Activated CD8-positive, alpha-beta T cell treated with anti-CD3 and anti-CD28 coated beads for 36 hours (primary cell): ENCODE results near the gene CMTR2. TPM values are rescaled to one million over a fixed set of nuclear protein-coding genes. Genes with fewer than 3 reads are reported as not detected.
A peak's percentile ranks its signal among the peaks of the same experiment; 100 is the strongest.

ENCODE experiments used
- ATAC-seq: fragments of 200-7000 bp; cut with Tn5 transposase; one replicate; pipeline ENCODE4 v1.10.0; 2021; ENCODE audit warnings: mild to moderate bottlenecking, moderate library complexity
- CTCF ChIA-PET: fragments of 350-600 bp; sonication (Branson Sonifier 250); formaldehyde crosslinking; loops from one replicate; lab custom pipeline; 2021; ENCODE audit warnings: antibody characterized with exemption; lab: Charles Lee
- POLR2A ChIA-PET: fragments of 350-600 bp; sonication (Branson Sonifier 250); formaldehyde crosslinking; loops from one replicate; lab custom pipeline; 2021; ENCODE audit warnings: antibody characterized with exemption; lab: Charles Lee
- DNase-seq: peaks from one replicate; pipeline ENCODE4 v3.0.0-alpha.2; 2020
- H3K27ac Mint-ChIP-seq: one replicate; pipeline ENCODE4 v1.8.0; 2021; ENCODE audit warnings: mild to moderate bottlenecking, mixed read lengths
- H3K27me3 Mint-ChIP-seq: one replicate; pipeline ENCODE4 v1.8.0; 2021; ENCODE audit warnings: mixed read lengths
- H3K36me3 Mint-ChIP-seq: one replicate; pipeline ENCODE4 v1.8.0; 2021; ENCODE audit warnings: low read depth, mixed read lengths
- H3K4me1 Mint-ChIP-seq: one replicate; pipeline ENCODE4 v1.8.0; 2021; ENCODE audit warnings: low read depth, mixed read lengths
- H3K4me3 Mint-ChIP-seq: one replicate; pipeline ENCODE4 v1.8.0; 2021; ENCODE audit warnings: mild to moderate bottlenecking, moderate library complexity, mixed read lengths
- H3K9me3 Mint-ChIP-seq: one replicate; pipeline ENCODE4 v1.8.0; 2021; ENCODE audit warnings: mixed read lengths
- intact Hi-C: fragments of 100-400 bp; cut with micrococcal nuclease; formaldehyde crosslinking; loops from one replicate; pipeline ENCODE4 v1.10.0; 2022
- total RNA-seq, 2 experiments: library from RNA; stranded (reverse); gene quantifications; one replicate each; pipeline ENCODE4 v1.2.3, GENCODE V29; 2021
- TF ChIP-seq, protein P1 (sequence below): fragments of 200-600 bp; IDR thresholded peaks from one replicate; pipeline ENCODE4 v1.8.0; 2022; ENCODE audit warnings: antibody characterized with exemption, mild to moderate bottlenecking

CMTR2 gene
- total RNA-seq, 2 experiments from 2014 or later = 16.6 to 19.3 TPM

GRCh38 chr16:71258372-71258771 lies 30.8 kb downstream of the CMTR2 start:
- TF ChIP-seq, protein P1, sequence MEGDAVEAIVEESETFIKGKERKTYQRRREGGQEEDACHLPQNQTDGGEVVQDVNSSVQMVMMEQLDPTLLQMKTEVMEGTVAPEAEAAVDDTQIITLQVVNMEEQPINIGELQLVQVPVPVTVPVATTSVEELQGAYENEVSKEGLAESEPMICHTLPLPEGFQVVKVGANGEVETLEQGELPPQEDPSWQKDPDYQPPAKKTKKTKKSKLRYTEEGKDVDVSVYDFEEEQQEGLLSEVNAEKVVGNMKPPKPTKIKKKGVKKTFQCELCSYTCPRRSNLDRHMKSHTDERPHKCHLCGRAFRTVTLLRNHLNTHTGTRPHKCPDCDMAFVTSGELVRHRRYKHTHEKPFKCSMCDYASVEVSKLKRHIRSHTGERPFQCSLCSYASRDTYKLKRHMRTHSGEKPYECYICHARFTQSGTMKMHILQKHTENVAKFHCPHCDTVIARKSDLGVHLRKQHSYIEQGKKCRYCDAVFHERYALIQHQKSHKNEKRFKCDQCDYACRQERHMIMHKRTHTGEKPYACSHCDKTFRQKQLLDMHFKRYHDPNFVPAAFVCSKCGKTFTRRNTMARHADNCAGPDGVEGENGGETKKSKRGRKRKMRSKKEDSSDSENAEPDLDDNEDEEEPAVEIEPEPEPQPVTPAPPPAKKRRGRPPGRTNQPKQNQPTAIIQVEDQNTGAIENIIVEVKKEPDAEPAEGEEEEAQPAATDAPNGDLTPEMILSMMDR = no peak
- no peaks in the 10 kb centered on the region for H3K9me3 Mint-ChIP-seq
- H3K4me3 Mint-ChIP-seq = no peak overlapping the region
- H3K27ac Mint-ChIP-seq = no peak overlapping the region
- peaks cover 7% of the 10 kb centered on the region for H3K4me1 Mint-ChIP-seq
- H3K27me3 Mint-ChIP-seq = peaks cover 26% of the 10 kb centered on the region
- ChIA-PET POLR2A (no interaction called here), CTCF (interaction anchor here (0.9 kb wide), 1 partner anchor 9 kb away, joined by 3 read pairs; no protein-coding TSS in a partner anchor)
- DNase-seq (no peak), ATAC-seq (no peak)
- intact Hi-C loops = no loop called here
- no peaks in the 10 kb centered on the region for H3K36me3 Mint-ChIP-seq

GRCh38 chr16:71257768-71258167 lies 31.4 kb downstream of the CMTR2 start:
- H3K27ac Mint-ChIP-seq = no peak overlapping the region
- no peaks in the 10 kb centered on the region for H3K36me3 Mint-ChIP-seq
- H3K4me3 Mint-ChIP-seq = no peak overlapping the region
- DNase-seq = no peak
- intact Hi-C loops = no loop called here
- H3K4me1 Mint-ChIP-seq = peaks cover 7% of the 10 kb centered on the region
- TF ChIP-seq, protein P1 = no peak
- ATAC-seq = no peak
- peaks cover 23% of the 10 kb centered on the region for H3K27me3 Mint-ChIP-seq
- ChIA-PET CTCF (interaction anchor here (0.9 kb wide), 1 partner anchor 9 kb away, joined by 3 read pairs; no protein-coding TSS in a partner anchor), POLR2A (no interaction called here)
- no peaks in the 10 kb centered on the region for H3K9me3 Mint-ChIP-seq

DNA sequence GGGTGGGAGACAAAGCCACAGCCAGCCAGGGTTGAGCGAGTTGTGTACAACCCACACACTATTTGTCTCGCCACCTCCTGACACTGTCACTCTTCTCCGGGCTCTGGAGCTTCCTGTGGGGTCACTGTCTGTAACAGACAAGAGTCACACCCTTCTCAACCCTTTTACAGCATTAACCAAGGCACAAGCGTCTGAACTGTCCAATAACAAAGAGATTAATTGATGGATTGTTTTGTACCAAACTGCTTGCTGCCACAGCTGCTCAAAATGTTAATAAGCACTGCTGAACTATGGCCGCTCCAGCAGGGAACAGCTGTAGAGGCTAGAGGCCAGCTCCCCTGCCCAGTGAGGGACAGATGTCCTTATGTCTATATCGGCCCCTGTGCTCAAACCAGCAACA lies 33.5 kb downstream of the CMTR2 start:
- CTCF ChIA-PET = interaction anchor here (1.4 to 1.9 kb wide), 2 partner anchors 14 to 56 kb away, joined by 5 to 6 read pairs; no protein-coding TSS in a partner anchor
- peak; percentile 37 for ATAC-seq
- Mint-ChIP-seq H3K36me3 (no peaks in the 10 kb centered on the region), H3K27me3 (peaks cover 8% of the 10 kb centered on the region), H3K4me3 (no peak overlapping the region), H3K27ac (no peak overlapping the region), H3K9me3 (no peaks in the 10 kb centered on the region), H3K4me1 (peaks cover 7% of the 10 kb centered on the region)
- TF ChIP-seq, protein P1 = no peak
- POLR2A ChIA-PET = no interaction called here
- intact Hi-C loops = no loop called here
- peak; percentile 2 for DNase-seq

DNA sequence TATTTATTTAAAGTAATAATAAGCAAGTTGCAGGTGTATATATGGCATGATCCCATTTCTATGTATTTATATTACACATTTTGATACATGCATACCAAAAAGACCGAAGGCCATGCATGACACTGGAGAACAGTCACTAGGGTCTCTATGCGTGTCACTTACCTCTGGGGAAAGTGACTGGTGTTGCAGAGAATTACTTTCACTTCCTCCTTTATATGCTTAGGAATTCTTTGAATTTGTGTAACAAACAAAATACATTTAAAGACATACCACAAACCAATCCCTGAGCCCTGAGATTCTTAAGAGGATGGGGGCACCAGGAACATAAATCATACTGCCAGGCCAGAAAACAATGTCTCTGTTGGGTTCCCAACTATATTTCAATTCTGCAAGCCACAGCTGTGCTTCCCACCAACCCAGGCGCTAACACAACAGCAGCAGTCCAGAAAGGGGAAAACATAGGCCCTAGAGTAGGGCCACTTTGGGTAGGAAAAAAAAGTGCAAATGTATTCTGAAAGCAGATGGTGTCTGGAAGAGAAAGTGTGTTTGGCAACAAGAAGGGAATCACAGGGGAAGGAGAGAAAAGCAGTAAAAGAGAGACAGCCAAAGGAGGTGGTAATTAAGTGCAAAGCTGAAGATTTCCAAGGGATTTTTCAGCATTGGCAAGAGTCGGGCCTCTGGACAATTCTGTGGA lies 34.2 kb downstream of the CMTR2 start:
- H3K27ac Mint-ChIP-seq = no peak overlapping the region
- H3K4me3 Mint-ChIP-seq = no peak overlapping the region
- TF ChIP-seq, protein P1 = no peak
- DNase-seq (no peak), ATAC-seq (no peak)
- peaks cover 7% of the 10 kb centered on the region for H3K4me1 Mint-ChIP-seq
- peaks cover 4% of the 10 kb centered on the region for H3K27me3 Mint-ChIP-seq
- ChIA-PET POLR2A (no interaction called here), CTCF (interaction anchor here (1.9 kb wide), 1 partner anchor 14 kb away, joined by 5 read pairs; no protein-coding TSS in a partner anchor)
- no peaks in the 10 kb centered on the region for H3K9me3 Mint-ChIP-seq
- no peaks in the 10 kb centered on the region for H3K36me3 Mint-ChIP-seq
- intact Hi-C loops = no loop called here
